GM21529 (cell line): Measurements from ENCODE around the gene SCARF2.
"Not testable (repeated sequence)": the region's sequence is repeated elsewhere in the genome, so short reads cannot be mapped to it uniquely, and the experiment has no call there.

ENCODE experiments used
- ATAC-seq: cut with Tn5 transposase; IDR thresholded peaks from one replicate; pipeline ENCODE4 v1.9.1; 2021; ENCODE audit not compliant: unreplicated experiment

SCARF2 gene

GRCh38 chr22:20463324-20464095 lies 25.9 kb upstream of the SCARF2 start:
- ATAC-seq, result no peak

- ATAC-seq, result no peak
Measured at GRCh38 chr22:20459862-20460261, 22.2 kb upstream of the SCARF2 start.

- no peak for ATAC-seq
Measured at GRCh38 chr22:20459152-20459542, 21.5 kb upstream of the SCARF2 start.

- ATAC-seq, result no peak
Measured at GRCh38 chr22:20458530-20459151, 21.0 kb upstream of the SCARF2 start.

- no peak for ATAC-seq
Measured at GRCh38 chr22:20457506-20458240, 20.0 kb upstream of the SCARF2 start.

- ATAC-seq, result no peak
Measured at GRCh38 chr22:20456722-20457076, 19.1 kb upstream of the SCARF2 start.

GRCh38 chr22:20456064-20456721 lies 18.6 kb upstream of the SCARF2 start:
- peak; percentile 42 for ATAC-seq

- no peak for ATAC-seq
Measured at GRCh38 chr22:20455709-20456063, 18.1 kb upstream of the SCARF2 start.

- ATAC-seq, result no peak
Measured at GRCh38 chr22:20453222-20453621, 15.6 kb upstream of the SCARF2 start.

- no peak for ATAC-seq
Measured at GRCh38 chr22:20451920-20452319, 14.3 kb upstream of the SCARF2 start.

- not testable (repeated sequence) for ATAC-seq
Measured at GRCh38 chr22:20451129-20451778, 13.6 kb upstream of the SCARF2 start.

- ATAC-seq, result no peak
Measured at GRCh38 chr22:20450551-20450906, 12.9 kb upstream of the SCARF2 start.

- ATAC-seq, result no peak
Measured at GRCh38 chr22:20449819-20450550, 12.4 kb upstream of the SCARF2 start.

- ATAC-seq, result no peak
Measured at GRCh38 chr22:20448630-20449029, 11.0 kb upstream of the SCARF2 start.

GRCh38 chr22:20446383-20446970 lies 8.9 kb upstream of the SCARF2 start:
- ATAC-seq, result no peak

- no peak for ATAC-seq
Measured at GRCh38 chr22:20444325-20444724, 6.7 kb upstream of the SCARF2 start.

GRCh38 chr22:20442485-20443284 lies 5.1 kb upstream of the SCARF2 start:
- no peak for ATAC-seq

GRCh38 chr22:20441631-20442484 lies 4.2 kb upstream of the SCARF2 start:
- no peak for ATAC-seq
